Endothelial cell of umbilical vein (primary cell): Measurements from ENCODE around the gene CCAR1. TPM values are rescaled to one million over a fixed set of nuclear protein-coding genes. Genes with fewer than 3 reads are reported as not detected.

Experiments used
- BruUV-seq: library from RNA; stranded (reverse); fragments of 400-500 nt; replicated peaks from 2 replicates; lab custom pipeline; 2021; lab: Mats Ljungman, UMichigan
- CTCF ChIA-PET: fragments of 300-600, 350-600 bp; sonication (Branson Sonifier 250); formaldehyde crosslinking; loops from one replicate; lab custom pipeline; 2021; ENCODE audit warnings: antibody characterized with exemption, inconsistent platforms; lab: Charles Lee
- POLR2A ChIA-PET: fragments of 300-600, 350-600 bp; sonication (Branson Sonifier 250); formaldehyde crosslinking; loops from one replicate; lab custom pipeline; 2021; ENCODE audit warnings: antibody characterized with exemption, inconsistent platforms; lab: Charles Lee
- DNase-seq: peaks from one replicate; pipeline ENCODE4 v3.0.0-alpha.2; 2011; ENCODE audit warnings: low read depth, low spot score
- FAIRE-seq: peaks from 2 replicates; lab custom pipeline; 2011; peaks lifted over from hg19 to GRCh38; lab: Jason Lieb, UNC
- H2AFZ ChIP-seq: 2 replicates; pipeline ENCODE4 v1.6.0; 2012; ENCODE audit warnings: low read depth, low read length, control low read depth, inconsistent platforms
- H3K27ac ChIP-seq: 2 replicates; pipeline ENCODE4 v1.5.1; 2011; ENCODE audit warnings: low read depth, mild to moderate bottlenecking, control low read depth, low read length, moderate library complexity; ENCODE audit not compliant: insufficient read depth
- H3K27me3 ChIP-seq, 2 experiments: 2 replicates each; pipeline versions ENCODE4 v1.6.0 to v1.6.1; 2011; ENCODE audit warnings: low read length in 2 of 2, mixed read lengths in 1 of 2; ENCODE audit not compliant: control insufficient read depth in 2 of 2, insufficient read depth in 2 of 2
- H3K36me3 ChIP-seq, 2 experiments: 2 replicates in 1 of 2; 3 replicates in 1 of 2; pipeline ENCODE4 v1.5.1; 2011; ENCODE audit warnings: low read length in 2 of 2, mild to moderate bottlenecking in 1 of 2, moderate library complexity in 1 of 2; ENCODE audit not compliant: control insufficient read depth in 2 of 2, insufficient read depth in 2 of 2; ENCODE audit errors: extremely low read depth in 1 of 2
- H3K4me1 ChIP-seq: 3 replicates; pipeline ENCODE4 v1.5.1; 2011; ENCODE audit warnings: mild to moderate bottlenecking, low read length; ENCODE audit not compliant: control insufficient read depth, insufficient read depth; ENCODE audit errors: extremely low read depth
- H3K4me2 ChIP-seq: 2 replicates; pipeline ENCODE4 v1.6.1; 2011; ENCODE audit warnings: low read length, control low read depth, mixed read lengths; ENCODE audit not compliant: insufficient read depth
- H3K4me3 ChIP-seq, 3 experiments: fragments of 200-600 bp in 1 of 3; sonication (generic), shearing (Covaris generic) in 1 of 3; replicated peaks in 1 of 3; 2 replicates each; pipeline ENCODE4 v1.5.1; 2011 to 2016; ENCODE audit warnings: control low read depth in 3 of 3, low read length in 3 of 3, mild to moderate bottlenecking in 2 of 3, inconsistent platforms in 1 of 3, low read depth in 1 of 3, moderate library complexity in 1 of 3; ENCODE audit not compliant: insufficient read depth in 1 of 3
- H3K79me2 ChIP-seq: 2 replicates; pipeline ENCODE4 v1.6.0; 2012; ENCODE audit warnings: low read length, inconsistent platforms; ENCODE audit not compliant: control insufficient read depth, insufficient read depth
- H3K9ac ChIP-seq: replicated peaks from 2 replicates; pipeline ENCODE3; 2011; ENCODE audit warnings: low read length, control low read depth; ENCODE audit not compliant: insufficient read depth; ENCODE audit errors: extremely low read depth
- H3K9me1 ChIP-seq: replicated peaks from 3 replicates; pipeline ENCODE4 v1.6.0; 2011; ENCODE audit warnings: mild to moderate bottlenecking, low read length; ENCODE audit not compliant: control insufficient read depth, insufficient read depth; ENCODE audit errors: extremely low read depth
- H3K9me3 ChIP-seq: replicated peaks from 2 replicates; pipeline ENCODE4 v1.5.1; 2012; ENCODE audit warnings: low read length, inconsistent platforms; ENCODE audit not compliant: control insufficient read depth, insufficient read depth
- H4K20me1 ChIP-seq: replicated peaks from 2 replicates; pipeline ENCODE3; 2011; ENCODE audit warnings: mild to moderate bottlenecking, low read length; ENCODE audit not compliant: control insufficient read depth, insufficient read depth; ENCODE audit errors: extremely low read depth
- EZH2 ChIP-seq: IDR thresholded peaks from 2 replicates; pipeline ENCODE4 v1.6.1; 2012; ENCODE audit warnings: borderline replicate concordance, low read depth, mild to moderate bottlenecking, moderate library complexity, low read length, inconsistent platforms; ENCODE audit not compliant: severe bottlenecking
- FOS ChIP-seq: IDR thresholded peaks from 2 replicates; pipeline ENCODE4 v1.6.1; 2011; ENCODE audit warnings: mild to moderate bottlenecking, low read length, moderate library complexity, borderline replicate concordance; ENCODE audit not compliant: insufficient read depth
- GATA2 ChIP-seq: IDR thresholded peaks from 2 replicates; pipeline ENCODE4 v1.7.0; 2011; ENCODE audit warnings: low read depth, mild to moderate bottlenecking, moderate library complexity, mixed read lengths, low read length; ENCODE audit not compliant: insufficient read length, insufficient read depth
- MYC ChIP-seq: IDR thresholded peaks from one replicate; pipeline ENCODE4 v1.6.1; 2011; ENCODE audit warnings: mild to moderate bottlenecking, low read depth, low read length
- POLR2A ChIP-seq: IDR thresholded peaks from 2 replicates; pipeline ENCODE4 v1.6.1; 2012; ENCODE audit warnings: low read depth, mild to moderate bottlenecking, control low read depth, low read length
- POLR2AphosphoS5 ChIP-seq: IDR thresholded peaks from 2 replicates; pipeline ENCODE4 v1.6.1; 2012; ENCODE audit warnings: low read depth, mild to moderate bottlenecking, control low read depth, low read length, moderate library complexity; ENCODE audit not compliant: insufficient read depth
- dilution Hi-C: fragments of 300-500 bp; cut with MboI; formaldehyde crosslinking; loops from one replicate; pipeline ENCODE4 v1.15.0; 2019; ENCODE audit warnings: low sequenced_read_pairs; ENCODE audit not compliant: extremely low pct_ligation_motif_present
- intact Hi-C: fragments of 100-400 bp; cut with micrococcal nuclease; formaldehyde crosslinking; loops from one replicate; pipeline ENCODE4 v1.10.0; 2022
- polyA plus RNA-seq, 4 experiments: library from polyadenylated mRNA; depleted of rRNA in 3 of 4; stranded (reverse) in 3 of 4; unstranded in 1 of 4; fragments of >200 nt; gene quantifications; 2 replicates each; pipeline versions ENCODE4 v1.2.1 to v1.2.3, GENCODE V29; 2011 to 2012; ENCODE audit warnings: missing spikeins in 1 of 4
- total RNA-seq: library from RNA; stranded (reverse); gene quantifications from 2 replicates; pipeline ENCODE4 v1.2.3, GENCODE V29; 2021
- TF ChIP-seq, protein P1 (sequence below): IDR thresholded peaks from 2 replicates; pipeline ENCODE4 v1.6.1; 2011; ENCODE audit not compliant: insufficient read depth, insufficient read length
- TF ChIP-seq, protein P2 (sequence below), 2 donors: IDR thresholded peaks; 1 replicate in 1 of 2; 2 replicates in 1 of 2; pipeline ENCODE4 v1.5.1; 2011; ENCODE audit warnings: low read length in 2 of 2, mild to moderate bottlenecking in 2 of 2, moderate library complexity in 2 of 2, control low read depth in 1 of 2, inconsistent platforms in 1 of 2, low read depth in 1 of 2; ENCODE audit not compliant: insufficient read depth in 1 of 2; ENCODE audit errors: extremely low read depth in 1 of 2

Gene CCAR1
- total and polyA plus RNA-seq, 2 donors (not counting 3 experiments of a cell fraction or from before 2014, with no cell fraction given): 59.8 to 92.9 TPM

DNA sequence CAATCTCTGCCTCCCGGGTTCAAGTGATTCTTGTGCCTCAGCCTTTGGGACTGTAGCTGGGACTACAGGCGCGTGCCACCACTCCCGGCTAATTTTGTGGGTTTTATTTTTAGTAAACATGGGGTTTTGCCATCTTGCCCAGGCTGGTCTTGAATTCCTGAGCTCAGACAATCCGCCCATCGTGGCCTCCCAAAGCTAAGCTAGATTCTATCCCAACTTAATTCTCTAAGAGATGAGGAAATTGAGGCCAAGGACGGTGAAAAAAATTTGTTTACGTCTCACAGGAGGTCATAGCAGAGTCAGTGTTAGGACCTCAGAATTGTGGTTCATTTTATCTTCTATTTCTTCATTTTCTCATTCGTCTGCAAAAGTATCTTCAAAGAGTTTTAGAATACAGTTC lies 6.1 kb downstream of the CCAR1 start:
- no TSS peak for BruUV-seq
- Histone ChIP-seq H3K4me3 (no peak overlapping the region), H3K4me2 (no peak overlapping the region), H3K27me3 (no peaks in the 10 kb centered on the region), H3K27ac (no peak overlapping the region), H3K79me2 (peaks cover 56% of the 10 kb centered on the region), H3K9me3 (no peaks in the 10 kb centered on the region), H3K9me1 (no peaks in the 10 kb centered on the region), H3K36me3 (peaks cover 13% of the 10 kb centered on the region in 2 experiments), H2AFZ (no peak overlapping the region), H4K20me1 (no peaks in the 10 kb centered on the region), H3K9ac (no peak overlapping the region), H3K4me1 (peaks cover 9% of the 10 kb centered on the region)
- FAIRE-seq (no peak), DNase-seq (no peak)
- CTCF ChIA-PET: interaction anchor here (0.6 to 2.1 kb wide), 3 partner anchors 17 to 196 kb away, joined by 3 to 15 read pairs (median 3); no protein-coding TSS in a partner anchor
- dilution Hi-C loops: no loop called here
- intact Hi-C loops: loop anchor here (10.0 kb wide), 1 partner anchor 322 kb away; the partner anchor contains the start of gene RUFY2
- POLR2A ChIA-PET: no interaction called here
- TF ChIP-seq GATA2 (no peak), FOS (no peak), MYC (no peak), POLR2AphosphoS5 (no peak), POLR2A (no peak), EZH2 (no peak)
- TF ChIP-seq, protein P1, sequence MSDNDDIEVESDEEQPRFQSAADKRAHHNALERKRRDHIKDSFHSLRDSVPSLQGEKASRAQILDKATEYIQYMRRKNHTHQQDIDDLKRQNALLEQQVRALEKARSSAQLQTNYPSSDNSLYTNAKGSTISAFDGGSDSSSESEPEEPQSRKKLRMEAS: no peak
- TF ChIP-seq, protein P2, sequence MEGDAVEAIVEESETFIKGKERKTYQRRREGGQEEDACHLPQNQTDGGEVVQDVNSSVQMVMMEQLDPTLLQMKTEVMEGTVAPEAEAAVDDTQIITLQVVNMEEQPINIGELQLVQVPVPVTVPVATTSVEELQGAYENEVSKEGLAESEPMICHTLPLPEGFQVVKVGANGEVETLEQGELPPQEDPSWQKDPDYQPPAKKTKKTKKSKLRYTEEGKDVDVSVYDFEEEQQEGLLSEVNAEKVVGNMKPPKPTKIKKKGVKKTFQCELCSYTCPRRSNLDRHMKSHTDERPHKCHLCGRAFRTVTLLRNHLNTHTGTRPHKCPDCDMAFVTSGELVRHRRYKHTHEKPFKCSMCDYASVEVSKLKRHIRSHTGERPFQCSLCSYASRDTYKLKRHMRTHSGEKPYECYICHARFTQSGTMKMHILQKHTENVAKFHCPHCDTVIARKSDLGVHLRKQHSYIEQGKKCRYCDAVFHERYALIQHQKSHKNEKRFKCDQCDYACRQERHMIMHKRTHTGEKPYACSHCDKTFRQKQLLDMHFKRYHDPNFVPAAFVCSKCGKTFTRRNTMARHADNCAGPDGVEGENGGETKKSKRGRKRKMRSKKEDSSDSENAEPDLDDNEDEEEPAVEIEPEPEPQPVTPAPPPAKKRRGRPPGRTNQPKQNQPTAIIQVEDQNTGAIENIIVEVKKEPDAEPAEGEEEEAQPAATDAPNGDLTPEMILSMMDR (IDR thresholded peaks at IDR 0.05; ENCODE audit: extremely low read depth in 1 of 2, insufficient read depth in 1 of 2, low read depth in 1 of 2, low read length in 2 of 2): no peak
